Frontal cortex (tissue), 4 donors: Measurements from ENCODE around the gene ADI1. TPM values are rescaled to one million over a fixed set of nuclear protein-coding genes. Genes with fewer than 3 reads are reported as not detected.
"Not testable (repeated sequence)": the region's sequence is repeated elsewhere in the genome, so short reads cannot be mapped to it uniquely, and the experiment has no call there.

Experiments used
- DNase-seq, 2 donors: peaks; one replicate each; pipeline ENCODE4 v3.0.0; 2012; ENCODE audit warnings: low spot score in 2 of 2
- FAIRE-seq: peaks from 2 replicates; lab custom pipeline; 2012; peaks lifted over from hg19 to GRCh38; lab: Jason Lieb, UNC
- total RNA-seq: library from RNA; depleted of rRNA; stranded (reverse); fragments of >200 nt; gene quantifications from one replicate; pipeline ENCODE4 v1.2.3, GENCODE V29; 2014
- donor health status: control.
- donor health status: control.
- donor health status: control.

Gene ADI1
- total RNA-seq, 1 donor from 2014 or later = 11.8 TPM

DNA sequence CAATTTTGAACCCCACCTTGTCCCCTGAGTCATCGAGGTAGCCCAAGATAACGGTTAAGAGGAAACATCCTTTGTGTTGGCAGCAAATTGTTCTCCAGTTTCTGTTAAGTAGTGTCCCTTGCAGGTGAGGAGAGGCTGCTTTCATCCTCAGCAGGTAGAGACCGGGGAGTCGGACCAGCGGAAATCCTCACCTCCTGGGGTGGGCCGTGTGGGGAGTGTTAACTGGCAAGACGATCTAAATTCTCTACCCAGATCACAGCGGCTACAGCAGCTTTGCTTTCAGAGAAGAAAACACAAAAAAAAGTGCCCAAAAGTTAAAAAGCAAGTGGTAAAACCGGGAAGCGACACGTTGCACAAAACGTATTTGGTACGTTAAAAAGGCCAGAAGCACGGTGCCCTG is 63.2 kb downstream of the ADI1 start:
- DNase-seq = no peak
- FAIRE-seq = no peak

DNA sequence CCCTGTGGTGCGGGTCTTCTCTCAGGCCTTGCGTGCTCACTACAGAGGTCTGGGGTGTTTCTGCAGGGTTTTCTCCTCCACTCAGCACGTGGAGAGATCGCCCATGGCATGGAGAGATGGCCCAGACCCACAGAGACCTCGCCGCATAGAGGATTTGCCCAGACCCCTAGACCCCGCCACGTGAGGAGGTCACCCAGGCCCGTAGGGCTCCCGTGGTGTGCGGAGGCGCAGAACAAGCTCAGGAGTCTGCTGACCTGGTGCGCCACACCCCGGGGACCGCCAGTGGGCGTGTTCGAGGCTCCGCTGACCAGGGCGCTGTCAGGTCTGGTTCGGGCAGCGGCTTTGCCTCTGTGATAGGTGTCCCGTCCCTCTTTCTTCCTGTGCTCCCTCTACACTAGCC is 64.5 kb downstream of the ADI1 start:
- FAIRE-seq = no peak
- no peak for DNase-seq

DNA sequence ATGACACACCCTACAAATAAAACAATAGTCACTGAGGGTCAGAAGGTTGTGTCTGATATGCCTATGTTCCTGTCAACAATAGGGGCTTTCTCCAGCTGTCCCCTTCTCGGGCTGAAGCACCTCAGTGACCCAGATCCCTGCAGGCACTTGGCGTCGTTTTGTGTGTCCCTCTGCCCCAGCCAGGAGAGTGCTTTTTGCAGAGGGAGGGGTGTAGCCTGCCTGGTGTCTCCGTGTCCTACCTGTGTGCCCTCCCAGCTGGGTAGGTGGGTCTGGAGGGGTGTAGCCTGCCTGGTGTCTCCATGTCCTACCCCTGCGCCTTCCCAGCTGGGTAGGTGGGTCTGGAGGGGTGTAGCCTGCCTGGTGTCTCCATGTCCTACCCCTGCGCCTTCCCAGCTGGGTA is 65.3 kb downstream of the ADI1 start:
- not testable (repeated sequence) for DNase-seq, FAIRE-seq

DNA sequence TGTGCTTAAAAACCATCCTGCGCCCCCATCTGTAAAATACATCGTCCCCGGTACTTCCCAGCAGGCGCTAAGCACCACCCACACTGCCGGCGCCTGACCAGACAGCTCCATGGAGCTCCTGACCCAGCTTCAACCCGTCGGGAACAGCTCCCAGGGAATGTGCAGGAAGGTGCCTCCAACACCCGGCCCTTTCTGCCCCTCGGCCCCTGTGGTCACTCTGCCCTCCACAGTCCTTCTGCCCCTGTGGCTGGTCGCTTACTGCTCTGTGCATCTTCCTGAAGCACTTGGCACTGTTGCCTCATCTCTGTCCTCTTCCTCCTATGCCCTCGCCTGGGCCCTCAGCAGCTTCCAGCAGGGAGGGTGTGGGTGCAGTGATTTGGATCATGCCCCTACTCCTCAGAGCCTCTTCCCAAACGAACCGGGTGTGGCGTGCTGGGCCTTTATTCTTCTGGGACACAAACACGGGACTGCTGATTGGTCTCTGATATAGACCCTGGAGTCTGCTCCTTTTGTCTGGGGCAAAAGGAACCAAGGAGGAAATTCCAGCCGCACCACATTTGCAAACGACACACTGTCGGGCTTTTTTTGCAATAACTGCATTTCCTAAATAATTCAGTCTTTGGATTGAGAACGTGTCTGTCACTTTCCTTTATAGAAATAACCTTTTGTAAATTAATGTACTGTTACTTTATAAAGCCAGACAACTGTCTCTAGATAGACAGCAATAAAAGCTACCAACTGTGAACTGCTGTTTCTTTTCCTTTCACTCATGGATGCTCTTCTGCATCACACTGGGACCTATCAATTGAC is 65.9 kb downstream of the ADI1 start:
- no peak for FAIRE-seq
- DNase-seq = no peak

DNA sequence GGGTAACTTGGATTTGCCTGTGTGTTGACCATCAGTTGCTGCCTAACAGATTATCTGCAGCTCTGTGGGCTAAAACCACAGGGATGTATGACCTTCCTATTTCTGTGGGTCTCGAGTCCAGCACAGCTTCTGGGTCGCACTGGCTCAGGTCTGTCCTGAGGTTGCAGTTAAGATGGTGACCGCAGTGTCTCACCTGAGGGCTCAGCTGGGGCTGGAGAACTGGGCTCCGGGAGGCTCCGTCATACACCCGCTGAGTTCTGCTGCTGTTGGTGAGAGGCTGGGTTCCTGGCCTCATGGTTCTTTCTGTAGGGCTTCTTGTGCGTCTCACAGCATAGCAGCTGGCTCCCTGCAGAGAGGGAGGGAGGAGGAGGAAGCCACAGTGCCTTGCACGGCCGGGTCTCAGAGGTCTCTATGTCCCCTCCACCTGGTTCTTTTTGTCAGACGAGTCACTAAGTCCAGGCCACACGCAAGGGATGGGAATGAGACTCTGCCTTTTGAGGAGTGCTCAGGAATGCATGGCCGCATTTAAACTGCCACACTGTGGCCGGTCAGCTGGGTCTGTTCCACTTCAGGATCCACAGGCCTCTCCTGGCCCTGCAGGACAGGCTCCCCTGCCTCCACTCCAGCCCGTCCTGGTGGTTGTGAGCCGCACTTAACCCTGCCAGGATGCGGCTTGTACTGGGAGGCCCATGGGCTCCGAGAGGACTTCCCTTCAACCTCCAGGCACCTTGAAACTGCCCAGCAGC is 67.2 kb downstream of the ADI1 start:
- FAIRE-seq (no peak), DNase-seq (no peak)

DNA sequence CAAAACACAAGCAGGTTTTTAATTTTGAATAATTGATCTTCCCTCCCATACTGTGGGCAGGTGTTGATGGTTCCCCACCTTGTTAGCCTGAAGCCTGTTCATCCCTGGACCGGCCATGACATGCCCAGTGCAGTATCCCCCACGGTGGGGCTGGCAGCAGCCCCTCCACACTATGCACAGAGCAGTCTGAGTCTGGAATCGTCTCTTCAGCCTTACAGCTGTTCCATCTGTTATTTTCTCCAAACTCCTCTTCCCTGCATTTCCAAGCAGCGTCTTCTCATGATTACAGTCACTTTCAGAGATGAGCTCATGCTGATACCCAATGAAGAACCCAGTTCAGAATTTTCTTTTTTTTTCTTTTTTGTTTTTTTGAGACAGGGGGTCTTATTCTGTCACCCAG is 68.2 kb downstream of the ADI1 start:
- FAIRE-seq (no peak), DNase-seq (no peak)

DNA sequence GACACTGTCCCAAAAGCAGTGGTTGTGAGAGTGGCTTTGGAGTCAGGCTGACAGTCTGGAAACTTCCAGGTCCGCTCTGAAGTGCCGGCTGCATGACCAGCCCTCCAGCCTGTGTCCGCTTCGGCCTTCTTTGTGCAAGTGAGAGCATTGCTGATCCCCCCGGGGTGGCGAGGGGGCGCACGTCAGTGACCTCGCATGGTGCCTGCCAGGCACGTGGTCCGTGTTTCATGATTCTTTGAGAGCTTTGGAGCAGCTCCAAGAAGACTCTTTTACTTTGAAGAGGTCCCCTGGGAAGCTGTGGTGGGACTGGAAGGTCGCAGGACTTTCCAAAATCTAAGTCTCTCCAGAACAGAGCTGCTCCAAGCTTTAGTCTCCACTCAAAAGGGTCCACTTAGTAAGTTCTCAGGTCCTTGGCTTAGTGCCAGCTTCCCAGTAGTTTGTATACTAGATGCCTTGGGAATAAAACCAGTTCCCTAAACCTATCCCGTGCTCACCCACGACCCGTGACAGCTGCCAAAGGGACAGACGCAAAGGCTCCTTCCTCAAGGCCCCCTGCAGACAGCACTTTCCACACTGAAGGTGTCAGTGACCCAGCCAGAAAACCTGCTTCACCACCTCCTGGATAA is 68.8 kb downstream of the ADI1 start:
- FAIRE-seq = no peak
- no peak for DNase-seq

DNA sequence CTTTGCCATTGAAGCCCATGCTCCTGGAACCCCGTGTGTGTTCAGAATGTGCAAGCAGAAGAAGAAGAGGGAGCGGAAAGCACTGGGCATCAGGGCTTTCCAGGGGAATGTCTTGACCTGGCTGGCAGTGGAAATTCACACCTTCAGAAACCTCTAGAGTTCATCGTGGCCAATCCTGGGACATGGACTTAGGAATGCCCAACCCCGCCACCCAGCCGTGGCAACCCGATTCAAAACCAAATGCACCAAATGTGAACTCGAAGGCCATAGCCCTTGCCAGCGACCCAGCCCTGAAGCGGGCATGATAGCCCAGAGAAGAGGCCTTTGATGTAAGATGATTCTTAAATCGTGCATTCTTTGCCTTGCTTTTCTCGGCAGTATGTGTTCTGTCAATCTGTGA is 69.4 kb downstream of the ADI1 start:
- no peak for FAIRE-seq

DNA sequence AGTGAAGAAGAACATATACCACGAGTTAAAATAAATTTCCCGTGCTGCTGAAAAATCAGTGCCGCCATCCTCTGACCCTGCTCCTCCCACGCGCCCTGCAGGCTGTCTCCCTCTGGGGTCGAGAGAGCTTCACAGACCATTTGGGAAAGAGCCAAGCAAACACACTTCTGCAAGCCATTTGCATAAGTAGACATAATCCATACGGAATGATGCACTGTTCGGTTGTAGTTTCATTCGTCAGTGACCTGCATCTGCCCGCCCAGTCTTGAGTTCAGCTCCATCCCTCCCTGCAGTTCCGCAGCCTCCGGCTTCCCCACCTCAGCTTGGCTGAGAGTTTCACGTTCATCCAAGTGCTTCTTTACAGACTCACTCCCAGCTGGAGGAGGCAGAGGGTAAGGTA is 70.2 kb downstream of the ADI1 start:
- FAIRE-seq (no peak), DNase-seq (no peak)

More for the DNA sequence above, 69.4 kb downstream of the ADI1 start:
- no peak for DNase-seq

DNA sequence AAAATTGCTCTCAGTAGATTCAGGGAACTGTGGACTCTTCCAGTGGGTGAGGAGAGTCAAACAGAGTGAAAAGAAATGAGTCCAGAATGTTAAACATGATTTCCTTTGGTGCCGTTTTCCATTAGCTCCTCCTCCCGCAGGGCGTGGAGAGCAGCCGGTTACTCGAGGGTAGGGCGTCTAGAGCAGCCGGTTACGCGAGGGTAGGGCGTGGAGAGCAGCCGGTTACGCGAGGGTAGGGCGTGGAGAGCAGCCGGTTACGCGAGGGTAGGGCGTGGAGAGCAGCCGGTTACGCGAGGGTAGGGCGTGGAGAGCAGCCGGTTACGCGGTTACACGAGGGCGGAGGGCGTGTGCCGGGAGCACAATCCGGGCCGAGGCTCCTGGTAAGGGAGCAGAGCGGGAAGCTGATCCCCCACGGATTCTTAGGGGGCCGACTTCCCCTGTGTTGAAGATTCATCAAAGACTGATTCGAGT is 70.9 kb downstream of the ADI1 start:
- DNase-seq, FAIRE-seq: not testable (repeated sequence)

DNA sequence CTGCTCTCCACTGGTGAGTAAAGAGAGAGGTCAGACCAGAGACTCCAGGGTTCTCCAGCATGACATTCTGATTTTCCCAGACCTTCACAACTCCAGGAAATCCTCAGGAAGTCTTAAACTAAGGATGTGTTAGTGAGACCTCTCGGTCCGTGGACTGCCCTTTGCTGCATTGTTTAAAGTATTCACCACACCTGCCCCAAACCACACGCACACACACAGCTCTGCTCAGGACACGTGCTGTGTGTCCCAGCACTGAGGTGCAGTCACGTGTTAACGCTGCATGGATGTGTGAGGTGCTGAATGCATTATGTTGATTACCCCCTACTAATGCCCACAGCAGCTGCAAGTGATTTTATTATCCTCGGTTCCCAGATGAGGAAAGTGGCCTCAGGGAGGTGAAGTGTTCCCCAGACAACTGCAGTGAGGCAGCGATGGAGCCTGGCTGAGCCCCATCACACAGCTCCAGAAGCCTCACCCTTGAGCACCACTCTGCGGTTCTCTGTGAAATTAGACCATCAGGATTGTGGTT is 71.5 kb downstream of the ADI1 start:
- DNase-seq (no peak), FAIRE-seq (no peak)

Other genes with a start within 250 kb of the ADI1 start
- gene EIPR1, start 141.7 kb downstream of the ADI1 start, total RNA-seq = 40.8 TPM
- gene TRAPPC12, start 139.8 kb downstream of the ADI1 start, total RNA-seq = 55.8 TPM
- gene RNASEH1, start 38.8 kb upstream of the ADI1 start, total RNA-seq = 20.8 TPM
- gene RPS7, start 55.7 kb upstream of the ADI1 start, total RNA-seq = 1,245 TPM
- gene COLEC11, start 75.6 kb upstream of the ADI1 start, total RNA-seq = 0.41 TPM
- under 0.01 TPM for gene ALLC, start 138.7 kb upstream of the ADI1 start, total RNA-seq
- 1.2 TPM for gene DCDC2C, start 184.0 kb upstream of the ADI1 start, total RNA-seq